HUDEP-2 (cell line): ENCODE results near the gene MALAT1.
"Not testable (repeated sequence)": the region's sequence is repeated elsewhere in the genome, so short reads cannot be mapped to it uniquely, and the experiment has no call there.

ENCODE experiments used
- DNase-seq, 76 experiments: peaks; one replicate each; lab custom pipeline; 2025; ENCODE audit not compliant: unreplicated experiment in 76 of 76; lab: John Stamatoyannopoulos, UW

Gene MALAT1

GRCh38 chr11:65498977-65499712 lies at the start of gene MALAT1:
Gene MALAT1 (plus strand): TSS chr11:65499045.
- DNase-seq = peak in 73 of 76 experiments; percentile 29 to 94 (median 83)

- not testable (repeated sequence) for DNase-seq
Observed at GRCh38 chr11:65451301-65451700, 47.5 kb upstream of the MALAT1 start.

DNA sequence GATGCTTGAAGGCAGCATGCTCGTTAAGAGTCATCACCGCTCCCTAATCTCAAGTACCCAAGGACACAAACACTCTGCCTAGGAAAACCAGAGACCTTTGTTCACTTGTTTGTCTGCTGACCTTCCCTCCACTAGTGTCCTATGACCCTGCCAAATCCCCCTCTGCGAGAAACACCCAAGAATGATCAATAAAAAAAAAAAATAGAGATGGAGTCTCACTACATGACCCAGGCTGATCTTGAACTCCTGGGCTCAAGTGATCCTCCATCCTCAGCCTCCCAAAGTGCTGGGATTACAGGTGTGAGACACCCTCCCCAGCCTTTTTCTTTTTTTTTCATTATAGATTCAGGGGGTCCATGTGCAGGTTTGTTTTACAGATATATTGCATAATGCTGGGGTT lies 46.6 kb upstream of the MALAT1 start:
- DNase-seq = not testable (repeated sequence)

DNA sequence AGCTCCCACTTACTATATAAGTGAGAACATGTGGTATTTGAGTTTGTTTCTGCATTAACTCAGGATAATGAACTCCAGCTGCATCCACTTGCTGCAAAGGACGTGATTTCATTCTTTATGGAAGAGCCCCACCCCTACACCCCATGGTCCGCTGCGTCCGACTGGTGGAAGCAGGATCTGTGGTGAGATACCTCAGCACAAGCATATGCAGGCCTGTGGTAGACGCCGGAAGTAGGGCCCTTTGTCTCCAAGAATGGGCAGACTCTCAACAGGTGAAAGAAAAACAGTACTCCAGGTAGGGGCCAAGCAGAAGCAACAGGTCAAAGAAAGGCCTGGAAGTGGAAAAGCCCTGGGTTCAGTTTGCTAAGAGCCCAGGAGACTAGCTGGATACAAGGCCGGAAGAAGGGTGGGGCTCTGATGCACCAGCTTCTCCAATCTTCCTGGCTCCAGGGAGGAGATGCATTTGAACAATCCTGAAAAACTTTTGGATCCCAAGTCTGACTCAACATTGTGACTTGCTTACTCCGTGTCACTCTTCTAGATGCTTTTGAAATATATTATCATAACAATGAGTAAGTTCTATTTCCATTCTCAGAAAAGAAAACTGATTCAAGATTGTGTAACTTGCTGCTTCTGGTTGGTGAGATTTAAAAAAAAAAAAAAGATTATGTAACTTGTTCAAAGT lies 45.9 kb upstream of the MALAT1 start:
- no peak for DNase-seq

GRCh38 chr11:65454311-65454695 lies 44.5 kb upstream of the MALAT1 start:
- DNase-seq = no peak

DNA sequence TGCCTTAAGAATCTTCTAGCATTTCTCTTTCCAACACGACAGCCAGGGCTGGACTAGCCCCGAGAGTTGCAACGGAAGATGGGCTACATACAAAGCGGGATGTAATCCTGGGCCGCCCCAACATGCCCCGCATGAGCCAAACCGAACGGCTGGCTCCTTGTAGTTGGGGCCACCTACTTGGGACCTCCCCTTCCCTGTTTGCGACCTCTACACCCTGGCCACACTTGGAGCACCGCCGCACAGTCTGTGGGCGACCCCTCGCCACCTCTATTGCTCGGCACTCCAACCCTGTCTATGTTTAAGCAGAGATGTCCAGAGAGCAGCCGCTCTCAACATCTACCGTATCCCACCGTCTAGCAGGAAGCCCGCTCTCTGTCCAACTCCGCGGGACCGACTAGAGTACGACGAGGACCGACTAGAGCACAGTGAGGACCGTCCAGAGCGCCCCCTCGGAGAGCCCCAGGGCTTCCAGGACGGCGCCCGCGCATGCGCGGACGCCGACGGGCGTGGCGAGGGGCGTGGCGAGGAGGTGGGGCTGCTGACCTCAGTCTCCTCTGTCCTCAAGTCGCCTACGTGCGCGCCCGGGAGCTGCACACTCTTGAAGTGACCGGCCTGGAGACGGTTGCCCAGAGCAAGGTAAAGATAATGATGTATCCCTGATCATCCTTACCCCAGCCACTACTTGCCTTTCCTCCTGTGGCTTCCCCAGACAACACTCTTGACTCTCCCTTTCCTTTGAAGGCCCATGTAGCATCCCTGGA lies 44.0 kb upstream of the MALAT1 start:
- DNase-seq = peak in 67 of 76 experiments; percentile 21 to 85 (median 64)

GRCh38 chr11:65456418-65456817 lies 42.4 kb upstream of the MALAT1 start:
- no peak for DNase-seq

GRCh38 chr11:65459552-65459951 lies 39.3 kb upstream of the MALAT1 start:
- DNase-seq = no peak

DNA sequence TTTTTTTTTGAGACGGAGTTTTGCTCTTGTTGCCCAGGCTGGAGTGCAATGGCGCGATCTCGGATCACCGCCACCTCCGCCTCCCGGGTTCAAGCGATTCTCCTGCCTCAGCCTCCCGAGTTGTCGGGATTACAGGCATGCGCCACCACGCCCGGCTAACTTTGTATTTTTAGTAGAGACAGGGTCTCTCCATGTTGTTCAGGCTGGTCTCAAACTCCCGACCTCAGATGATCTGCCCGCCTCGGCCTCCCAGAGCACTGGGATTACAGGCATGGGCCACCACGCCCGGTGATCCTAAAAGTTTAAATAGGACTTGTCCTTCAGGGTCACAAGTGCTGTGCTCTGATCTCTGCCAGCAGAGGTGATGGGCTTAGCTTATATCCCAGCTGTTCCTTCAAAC lies 33.4 kb upstream of the MALAT1 start:
- DNase-seq = not testable (repeated sequence)

DNA sequence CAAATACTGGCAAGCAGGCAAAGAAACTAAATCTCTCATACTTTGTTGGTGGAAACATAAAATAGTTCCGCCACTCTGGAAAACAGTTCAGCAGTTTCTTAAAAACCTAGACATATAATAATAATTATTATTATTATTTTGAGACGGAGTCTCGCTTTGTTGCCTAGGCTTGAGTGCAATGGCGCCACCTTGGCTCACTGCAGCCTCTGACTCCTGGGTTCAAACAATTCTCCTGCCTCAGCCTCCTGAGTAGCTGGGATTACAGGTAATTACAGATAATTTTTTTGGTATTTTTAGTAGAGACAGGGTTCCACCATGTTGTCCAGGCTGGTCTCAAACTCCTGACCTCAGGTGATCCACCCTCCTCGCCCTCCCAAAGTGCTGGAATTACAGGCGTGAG lies 31.5 kb upstream of the MALAT1 start:
- not testable (repeated sequence) for DNase-seq

GRCh38 chr11:65468874-65469333 lies 29.9 kb upstream of the MALAT1 start:
- DNase-seq = peak in 42 of 76 experiments; percentile 10 to 62 (median 37)

DNA sequence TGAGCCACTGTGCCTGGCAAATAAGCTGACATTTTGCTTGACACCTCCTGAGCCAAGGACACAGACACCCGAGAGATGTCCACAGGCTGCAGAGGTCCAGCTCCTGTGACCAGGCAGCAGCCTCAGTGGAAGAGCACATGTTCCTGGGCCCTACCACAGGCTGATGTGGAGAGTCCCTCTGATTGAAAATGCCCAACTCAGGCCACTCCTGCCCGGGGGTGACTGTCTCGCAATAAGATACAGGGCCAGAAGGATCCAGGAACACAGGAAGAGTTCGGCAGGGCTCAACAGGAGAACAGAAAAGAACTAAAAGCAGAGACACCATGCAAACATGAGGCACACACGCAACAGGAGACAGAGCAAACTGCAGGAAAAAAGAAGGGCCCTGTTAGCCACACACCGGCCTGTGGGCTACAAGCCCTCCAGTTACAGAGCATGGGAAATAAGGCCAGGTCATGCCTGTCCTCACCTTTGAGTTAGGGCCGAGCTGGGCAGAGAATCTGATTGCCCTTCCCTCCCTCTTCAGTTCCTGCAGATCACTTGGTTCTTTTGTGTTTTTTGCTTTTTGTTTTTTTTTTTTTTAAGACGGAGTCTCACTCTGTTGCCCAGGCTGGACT lies 28.3 kb upstream of the MALAT1 start:
- DNase-seq = no peak

DNA sequence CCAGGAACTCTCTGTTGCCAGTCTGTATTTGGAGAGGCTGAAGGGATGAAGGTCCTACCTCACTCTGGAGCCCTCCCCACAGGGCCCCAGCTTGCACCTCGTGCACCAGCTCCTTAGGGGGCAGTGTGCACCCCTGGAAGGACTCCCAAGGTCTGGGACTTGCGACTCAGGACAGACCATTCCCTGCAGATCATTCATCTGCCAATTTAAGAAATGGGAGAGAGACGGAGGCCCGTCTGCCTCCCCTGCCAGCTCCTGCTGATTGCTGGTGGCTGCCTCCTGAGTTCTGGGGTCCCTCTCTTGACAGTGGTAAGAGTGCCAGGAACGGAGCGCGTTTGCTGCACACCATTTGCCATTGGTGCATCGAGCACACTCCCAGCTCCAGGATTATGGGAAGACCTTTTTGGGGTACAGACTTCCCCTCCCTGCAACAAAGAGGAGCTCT lies 27.4 kb upstream of the MALAT1 start:
- peak in 59 of 76 experiments; percentile 10 to 70 (median 41) for DNase-seq

- not testable (repeated sequence) for DNase-seq
Observed at GRCh38 chr11:65472588-65473277, 26.1 kb upstream of the MALAT1 start.

DNA sequence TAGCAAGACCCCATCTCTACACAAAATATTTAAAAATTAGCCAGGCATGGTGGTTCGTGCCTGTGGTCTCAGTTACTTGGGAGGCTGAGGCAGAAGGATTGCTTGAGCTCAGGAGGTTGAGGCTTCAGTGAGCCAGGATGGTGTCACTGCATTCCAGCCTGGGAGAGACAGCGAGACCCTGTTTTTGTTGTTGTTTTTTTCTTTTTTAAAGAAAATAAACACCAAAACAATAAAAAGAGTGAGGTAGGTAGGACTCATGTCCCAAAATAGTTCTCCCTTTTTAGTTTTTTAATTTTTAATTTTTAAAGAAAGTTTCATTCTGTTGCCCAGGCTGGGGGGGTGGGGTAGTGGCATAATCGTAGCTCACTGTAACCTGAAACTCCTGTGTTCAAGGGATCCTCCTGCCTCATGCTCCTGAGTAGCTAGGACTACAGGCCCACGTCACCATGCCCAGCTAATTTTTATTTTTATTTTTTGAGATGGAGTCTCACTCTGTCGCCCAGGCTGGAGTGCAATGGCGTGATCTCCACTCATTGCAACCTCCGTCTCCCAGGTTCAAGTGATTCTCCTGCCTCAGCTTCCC lies 25.5 kb upstream of the MALAT1 start:
- DNase-seq = no peak

- DNase-seq = no peak
Observed at GRCh38 chr11:65474864-65475263, 24.0 kb upstream of the MALAT1 start.

- peak in 9 of 76 experiments; percentile 12 to 49 (median 36) for DNase-seq
Observed at GRCh38 chr11:65476632-65477148, 22.2 kb upstream of the MALAT1 start.

GRCh38 chr11:65477149-65477965 lies 21.5 kb upstream of the MALAT1 start:
- peak in 73 of 76 experiments; percentile 23 to 94 (median 89) for DNase-seq
